Ovary (tissue), 9 donors: Measurements from ENCODE around the gene SLCO3A1. TPM values are rescaled to one million over a fixed set of nuclear protein-coding genes. Genes with fewer than 3 reads are reported as not detected.

Experiments used
- DNase-seq, 5 donors: peaks; one replicate each; pipeline ENCODE4 v3.0.0-alpha.2; 2019 to 2020
- H3K27ac ChIP-seq, 2 donors: fragments of 200-600 bp; one replicate each; pipeline versions ENCODE4 v1.5.1 to v1.8.0; 2019 to 2022
- H3K27me3 ChIP-seq: fragments of 200-600 bp; one replicate; pipeline ENCODE4 v1.8.0; 2022
- H3K36me3 ChIP-seq: fragments of 200-600 bp; sonication (generic); one replicate; pipeline ENCODE4 v1.5.1; 2019
- H3K4me1 ChIP-seq: one replicate; pipeline ENCODE4 v1.8.1; 2013; ENCODE audit warnings: mild to moderate bottlenecking, moderate library complexity; ENCODE audit not compliant: insufficient read depth
- H3K4me3 ChIP-seq: fragments of 200-600 bp; sonication (generic); one replicate; pipeline ENCODE4 v1.5.1; 2017
- H3K9me3 ChIP-seq, 2 donors: fragments of 200-600 bp in 1 of 2; sonication (generic) in 1 of 2; one replicate each; pipeline versions ENCODE4 v1.5.1 to v1.8.1; 2013 to 2019; ENCODE audit warnings: mild to moderate bottlenecking in 1 of 2, moderate library complexity in 1 of 2
- CTCF ChIP-seq, 3 donors: fragments of 450-650 bp in 2 of 3; fragments of 200-600 bp in 1 of 3; IDR thresholded peaks; one replicate each; pipeline versions ENCODE4 v1.5.1 to v1.8.0; 2016 to 2022; ENCODE audit warnings: antibody characterized with exemption in 3 of 3, mild to moderate bottlenecking in 1 of 3
- EP300 ChIP-seq: sonication (generic); formaldehyde crosslinking; IDR thresholded peaks from one replicate; pipeline ENCODE4 v1.6.1; 2017; ENCODE audit warnings: antibody characterized with exemption
- POLR2A ChIP-seq: fragments of 450-650 bp; IDR thresholded peaks from one replicate; pipeline ENCODE4 v1.6.1; 2017; ENCODE audit warnings: antibody characterized with exemption, mild to moderate bottlenecking, moderate library complexity
- WGBS, 3 donors: extraction: QIAGEN DNeasy Blood & Tissue Kit in 1 of 3; methylation state at CpG; one replicate each; pipeline versions ENCODE4 v1.1.5 to v1.1.7; 2013 to 2017; 5-methylcytosine and 5-hydroxymethylcytosine counted together
- intact Hi-C, 4 donors: fragments of 100-400 bp; cut with DNase I; formaldehyde crosslinking; loops; one replicate each; pipeline versions ENCODE4 v1.11.0 to v1.15.1; 2022 to 2023
- polyA plus RNA-seq, 2 donors: library from polyadenylated mRNA; stranded (reverse); fragments of 200-250 nt in 1 of 2; fragments of 350-450 nt in 1 of 2; fragmentation: Illumina TruSeq in 1 of 2; extraction: RNeasy Lipid Tissue Mini Kit (QIAGEN cat#74804) in 1 of 2; gene quantifications; one replicate each; pipeline ENCODE4 v1.2.3, GENCODE V29; 2013 to 2014
- total RNA-seq, 7 donors: library from RNA; depleted of rRNA in 2 of 7; stranded (reverse); fragments of >200 nt in 2 of 7; fragmentation: NEBNext Ultra II Directional in 3 of 7; extraction: Animal tissue kit (Norgen Biotek cat#: 25700) in 3 of 7; gene quantifications; one replicate each; pipeline versions ENCODE4 v1.1.0 to v1.2.4, GENCODE V29; 2016 to 2023
- donor health status: DM: no; HTN: no; CAD: no; lungs with moderate emphysema.
- donor health status: DM: no; HTN: no; CAD: no.
- donor health status: Bipolar disorder and iron deficiency.
- donor health status: DM: yes; HTN: yes; CAD: no.
- donor health status: DM: no; HTN: no; CAD: no.
- donor health status: DM: yes; HTN: yes; CAD: no.

Gene SLCO3A1
- total and polyA plus RNA-seq, 9 donors = 5.0 to 20.0 (median 12.5) TPM

- Histone ChIP-seq H3K4me1 (peaks cover 3% of the 10 kb centered on the region), H3K36me3 (no peaks in the 10 kb centered on the region), H3K27me3 (no peaks in the 10 kb centered on the region), H3K27ac (no peak overlapping the region), H3K9me3 (no peaks in the 10 kb centered on the region), H3K4me3 (no peak overlapping the region)
- no peak for DNase-seq
- TF ChIP-seq POLR2A (no peak), CTCF (IDR thresholded peaks at IDR 0.05) (no peak), EP300 (no peak)
- intact Hi-C loops = loop anchor here in 1 of 4 donors (10.0 kb wide), 1 partner anchor 76 kb away; no protein-coding TSS in a partner anchor
- 89 to 91% (median 90%) methylated on average over 3 of the region's 3 CpGs for WGBS, 3 donors
Measured at GRCh38 chr15:91988655-91989054, 135.1 kb downstream of the SLCO3A1 start.

- H3K27ac ChIP-seq = no peak overlapping the region
- H3K4me1 ChIP-seq = no peaks in the 10 kb centered on the region
- TF ChIP-seq POLR2A (no peak), CTCF (IDR thresholded peaks at IDR 0.05) (no peak), EP300 (no peak)
- 77 to 87% (median 78%) methylated on average over 4 of the region's 4 CpGs for WGBS, 3 donors
- H3K36me3 ChIP-seq = no peaks in the 10 kb centered on the region
- H3K9me3 ChIP-seq = no peaks in the 10 kb centered on the region
- intact Hi-C loops = loop anchor here in 1 of 4 donors (10.0 kb wide), 1 partner anchor 75 kb away; no protein-coding TSS in a partner anchor
- H3K27me3 ChIP-seq = no peaks in the 10 kb centered on the region
- no peak for DNase-seq
- no peak overlapping the region for H3K4me3 ChIP-seq
Measured at GRCh38 chr15:91989821-91990220, 136.3 kb downstream of the SLCO3A1 start.

GRCh38 chr15:91992945-91993344 is 139.4 kb downstream of the SLCO3A1 start:
- no peak for DNase-seq
- no peaks in the 10 kb centered on the region for H3K36me3 ChIP-seq
- intact Hi-C loops = no loop called here
- no peaks in the 10 kb centered on the region for H3K27me3 ChIP-seq
- no peaks in the 10 kb centered on the region for H3K4me1 ChIP-seq
- TF ChIP-seq EP300 (no peak), CTCF (IDR thresholded peaks at IDR 0.05) (no peak), POLR2A (no peak)
- no peak overlapping the region for H3K4me3 ChIP-seq
- no peaks in the 10 kb centered on the region for H3K9me3 ChIP-seq
- no peak overlapping the region for H3K27ac ChIP-seq
- WGBS, 3 donors = 71 to 80% (median 75%) methylated on average over 3 of the region's 3 CpGs

GRCh38 chr15:91995146-91995545 is 141.6 kb downstream of the SLCO3A1 start:
- intact Hi-C loops = no loop called here
- WGBS, 3 donors = 95 to 97% (median 95%) methylated on average over 3 of the region's 3 CpGs
- TF ChIP-seq CTCF (IDR thresholded peaks at IDR 0.05) (no peak), EP300 (no peak), POLR2A (no peak)
- no peaks in the 10 kb centered on the region for H3K9me3 ChIP-seq
- no peaks in the 10 kb centered on the region for H3K36me3 ChIP-seq
- H3K27me3 ChIP-seq = no peaks in the 10 kb centered on the region
- H3K4me3 ChIP-seq = no peak overlapping the region
- no peaks in the 10 kb centered on the region for H3K4me1 ChIP-seq
- no peak overlapping the region for H3K27ac ChIP-seq
- no peak for DNase-seq
